NCI-H510A (cell line): ENCODE results near the gene RUNX1.
A peak's percentile ranks its signal among the peaks of the same experiment; 100 is the strongest.

Experiments
- DNase-seq: peaks from one replicate; lab custom pipeline; 2025; lab: John Stamatoyannopoulos, UW

RUNX1 gene

GRCh38 chr21:35048706-35049617 lies at the start of gene RUNX1:
Gene RUNX1, minus strand, starts transcription at chr21:35049302.
- DNase-seq = no peak

GRCh38 chr21:35097525-35097924 lies 48.4 kb upstream of the RUNX1 start:
- no peak for DNase-seq

- no peak for DNase-seq
These were observed 47.9 kb upstream of the RUNX1 start for GRCh38 chr21:35096959-35097358.

- no peak for DNase-seq
These were observed 46.8 kb upstream of the RUNX1 start for GRCh38 chr21:35095859-35096291.

- DNase-seq = no peak
These were observed 44.4 kb upstream of the RUNX1 start for GRCh38 chr21:35093514-35093913.

- no peak for DNase-seq
These were observed 42.4 kb upstream of the RUNX1 start for GRCh38 chr21:35091496-35091895.

GRCh38 chr21:35090403-35090802 lies 41.3 kb upstream of the RUNX1 start:
- no peak for DNase-seq

GRCh38 chr21:35088319-35088771 lies 39.2 kb upstream of the RUNX1 start:
- DNase-seq = no peak

- no peak for DNase-seq
These were observed 37.3 kb upstream of the RUNX1 start for GRCh38 chr21:35086357-35086756.

GRCh38 chr21:35084869-35085268 lies 35.8 kb upstream of the RUNX1 start:
- DNase-seq = no peak

GRCh38 chr21:35083246-35083645 lies 34.1 kb upstream of the RUNX1 start:
- DNase-seq = no peak

GRCh38 chr21:35081861-35082260 lies 32.8 kb upstream of the RUNX1 start:
- DNase-seq = no peak

- no peak for DNase-seq
These were observed 30.1 kb upstream of the RUNX1 start for GRCh38 chr21:35079181-35079580.

GRCh38 chr21:35077975-35078374 lies 28.9 kb upstream of the RUNX1 start:
- DNase-seq = no peak

GRCh38 chr21:35077466-35077865 lies 28.4 kb upstream of the RUNX1 start:
- no peak for DNase-seq

- no peak for DNase-seq
These were observed 26.4 kb upstream of the RUNX1 start for GRCh38 chr21:35075546-35075945.

- DNase-seq = no peak
These were observed 23.9 kb upstream of the RUNX1 start for GRCh38 chr21:35072960-35073359.

GRCh38 chr21:35072557-35072956 lies 23.5 kb upstream of the RUNX1 start:
- DNase-seq = no peak

- DNase-seq = no peak
These were observed 22.2 kb upstream of the RUNX1 start for GRCh38 chr21:35071347-35071746.

- DNase-seq = peak; percentile 42
These were observed 21.3 kb upstream of the RUNX1 start for GRCh38 chr21:35070436-35070835.

- DNase-seq = no peak
These were observed 17.7 kb upstream of the RUNX1 start for GRCh38 chr21:35066824-35067223.

GRCh38 chr21:35063428-35064172 lies 14.5 kb upstream of the RUNX1 start:
- DNase-seq = no peak

- no peak for DNase-seq
These were observed 12.9 kb upstream of the RUNX1 start for GRCh38 chr21:35062016-35062415.
